Measurements from ENCODE around the gene UCK1.

GRCh38 chr9:131523086-131523388 is 8.0 kb downstream of the UCK1 start:
- TF ChIP-seq CTCF (IDR thresholded peaks at IDR 0.05) (no peak), POLR2A (IDR thresholded peaks at IDR 0.05) (no peak)
